ENCODE data around the gene RCC1.

DNA sequence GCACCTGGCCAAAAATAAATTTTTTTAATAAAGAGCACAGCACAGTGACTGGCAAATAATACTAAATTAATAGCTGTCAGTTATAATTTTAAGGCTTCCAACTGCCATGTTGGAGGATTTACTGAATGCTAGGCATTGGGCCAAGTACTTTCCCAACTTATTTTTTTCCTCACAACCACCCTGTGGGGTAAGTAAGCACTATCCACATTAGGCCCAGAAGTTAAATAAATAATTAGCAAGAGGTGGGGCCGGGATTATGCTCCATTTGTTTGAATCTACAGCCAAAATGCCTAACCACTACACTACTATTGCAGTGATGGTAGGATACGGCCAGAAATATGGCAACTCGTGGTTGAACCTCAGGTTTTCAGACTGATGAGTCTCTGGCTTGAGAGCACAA lies 42.5 kb downstream of the RCC1 start:
- TF ChIP-seq, protein P1, sequence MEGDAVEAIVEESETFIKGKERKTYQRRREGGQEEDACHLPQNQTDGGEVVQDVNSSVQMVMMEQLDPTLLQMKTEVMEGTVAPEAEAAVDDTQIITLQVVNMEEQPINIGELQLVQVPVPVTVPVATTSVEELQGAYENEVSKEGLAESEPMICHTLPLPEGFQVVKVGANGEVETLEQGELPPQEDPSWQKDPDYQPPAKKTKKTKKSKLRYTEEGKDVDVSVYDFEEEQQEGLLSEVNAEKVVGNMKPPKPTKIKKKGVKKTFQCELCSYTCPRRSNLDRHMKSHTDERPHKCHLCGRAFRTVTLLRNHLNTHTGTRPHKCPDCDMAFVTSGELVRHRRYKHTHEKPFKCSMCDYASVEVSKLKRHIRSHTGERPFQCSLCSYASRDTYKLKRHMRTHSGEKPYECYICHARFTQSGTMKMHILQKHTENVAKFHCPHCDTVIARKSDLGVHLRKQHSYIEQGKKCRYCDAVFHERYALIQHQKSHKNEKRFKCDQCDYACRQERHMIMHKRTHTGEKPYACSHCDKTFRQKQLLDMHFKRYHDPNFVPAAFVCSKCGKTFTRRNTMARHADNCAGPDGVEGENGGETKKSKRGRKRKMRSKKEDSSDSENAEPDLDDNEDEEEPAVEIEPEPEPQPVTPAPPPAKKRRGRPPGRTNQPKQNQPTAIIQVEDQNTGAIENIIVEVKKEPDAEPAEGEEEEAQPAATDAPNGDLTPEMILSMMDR (IDR thresholded peaks at IDR 0.05), result no peak
- TF ChIP-seq POLR2A (IDR thresholded peaks at IDR 0.05), result no peak
